SK-N-SH treated with all-trans-retinoic acid at 6 μM for 48 hours (cell line): Measurements from ENCODE around the gene EHD1.

Source experiments
- ATAC-seq: fragments of 200-7000 bp; cut with Tn5 transposase; 3 replicates; pipeline ENCODE4 v1.9.1; 2020; ENCODE audit warnings: mild to moderate bottlenecking, moderate library complexity
- ARNTL ChIP-seq: fragments of 450-650 bp; formaldehyde crosslinking; IDR thresholded peaks from 2 replicates; pipeline ENCODE4 v1.5.0; 2020; ENCODE audit warnings: low read depth, mild to moderate bottlenecking, moderate library complexity, borderline replicate concordance
- BACH2 ChIP-seq: fragments of 250-450 bp; sonication (Bioruptor Pico); IDR thresholded peaks from 2 replicates; pipeline ENCODE4 v1.9.0; 2021; ENCODE audit warnings: mild to moderate bottlenecking, borderline replicate concordance
- CSDC2 ChIP-seq: fragments of 250-450 bp; sonication (Bioruptor Pico); IDR thresholded peaks from 2 replicates; pipeline ENCODE4 v1.5.0; 2020; ENCODE audit warnings: mild to moderate bottlenecking, moderate library complexity
- CSRNP3 ChIP-seq: fragments of 250-450 bp; sonication (Bioruptor Pico); IDR thresholded peaks from 2 replicates; pipeline ENCODE4 v1.5.1; 2021; ENCODE audit warnings: mild to moderate bottlenecking, moderate library complexity
- ESRRG ChIP-seq: fragments of 250-450 bp; sonication (Bioruptor Pico); IDR thresholded peaks from 2 replicates; pipeline ENCODE4 v1.6.1; 2021; ENCODE audit warnings: mild to moderate bottlenecking
- GLIS3 ChIP-seq: fragments of 250-450 bp; sonication (Bioruptor Pico); IDR thresholded peaks from 2 replicates; pipeline ENCODE4 v1.5.0; 2020; ENCODE audit warnings: mild to moderate bottlenecking, moderate library complexity
- ISL1 ChIP-seq: fragments of 250-450 bp; sonication (Bioruptor Pico); IDR thresholded peaks from 2 replicates; pipeline ENCODE4 v2.1.2; 2022; ENCODE audit warnings: mild to moderate bottlenecking, moderate library complexity
- OSR1 ChIP-seq: fragments of 250-450 bp; sonication (Bioruptor Pico); IDR thresholded peaks from 2 replicates; pipeline ENCODE4 v1.8.0; 2022; ENCODE audit warnings: moderate library complexity, mild to moderate bottlenecking, inconsistent platforms
- PPARA ChIP-seq: fragments of 250-450 bp; sonication (Bioruptor Pico); IDR thresholded peaks from 2 replicates; pipeline ENCODE4 v1.5.0; 2020; ENCODE audit warnings: mild to moderate bottlenecking, borderline replicate concordance
- SNAI2 ChIP-seq: fragments of 250-450 bp; sonication (Bioruptor Pico); IDR thresholded peaks from 2 replicates; pipeline ENCODE4 v1.5.0; 2020; ENCODE audit warnings: mild to moderate bottlenecking, moderate library complexity
- TCF4 ChIP-seq: fragments of 250-450 bp; sonication (Bioruptor Pico); IDR thresholded peaks from 2 replicates; pipeline ENCODE4 v1.8.0; 2021; ENCODE audit warnings: mild to moderate bottlenecking, moderate library complexity, borderline replicate concordance
- TOX ChIP-seq: fragments of 250-450 bp; sonication (Bioruptor Pico); IDR thresholded peaks from 2 replicates; pipeline ENCODE4 v1.8.0; 2021; ENCODE audit warnings: mild to moderate bottlenecking, moderate library complexity, borderline replicate concordance
- TSHZ2 ChIP-seq: fragments of 250-450 bp; sonication (Bioruptor Pico); IDR thresholded peaks from 2 replicates; pipeline ENCODE4 v1.5.0; 2020; ENCODE audit warnings: mild to moderate bottlenecking, moderate library complexity
- ZFP3 ChIP-seq: fragments of 250-450 bp; sonication (Bioruptor Pico); IDR thresholded peaks from 2 replicates; pipeline ENCODE4 v1.5.0; 2020; ENCODE audit warnings: mild to moderate bottlenecking, moderate library complexity
- ZFP30 ChIP-seq: fragments of 450-650 bp; formaldehyde crosslinking; IDR thresholded peaks from 2 replicates; pipeline ENCODE4 v1.5.0; 2022; ENCODE audit warnings: mild to moderate bottlenecking, moderate library complexity
- ZNF565 ChIP-seq: fragments of 450-650 bp; formaldehyde crosslinking; conservative IDR thresholded peaks from 2 replicates; pipeline ENCODE4 v1.5.0; 2020; ENCODE audit warnings: low read depth, mild to moderate bottlenecking, moderate library complexity
- ZNF8 ChIP-seq: fragments of 450-650 bp; formaldehyde crosslinking; IDR thresholded peaks from 2 replicates; pipeline ENCODE4 v1.5.0; 2020; ENCODE audit warnings: mild to moderate bottlenecking, moderate library complexity
- TF ChIP-seq, protein P1 (sequence below): fragments of 250-450 bp; sonication (Bioruptor Pico); IDR thresholded peaks from 2 replicates; pipeline ENCODE4 v1.8.0; 2020; ENCODE audit warnings: mild to moderate bottlenecking, moderate library complexity, borderline replicate concordance
- TF ChIP-seq, protein P2 (sequence below): fragments of 250-450 bp; sonication (Bioruptor Pico); IDR thresholded peaks from 2 replicates; pipeline ENCODE4 v1.8.0; 2021; ENCODE audit warnings: low read depth, mild to moderate bottlenecking, moderate library complexity, borderline replicate concordance
- TF ChIP-seq, protein P3 (sequence below): fragments of 250-450 bp; sonication (Bioruptor Pico); IDR thresholded peaks from 2 replicates; pipeline ENCODE4 v1.5.1; 2020; ENCODE audit warnings: low read depth, mild to moderate bottlenecking, moderate library complexity

The EHD1 gene

DNA sequence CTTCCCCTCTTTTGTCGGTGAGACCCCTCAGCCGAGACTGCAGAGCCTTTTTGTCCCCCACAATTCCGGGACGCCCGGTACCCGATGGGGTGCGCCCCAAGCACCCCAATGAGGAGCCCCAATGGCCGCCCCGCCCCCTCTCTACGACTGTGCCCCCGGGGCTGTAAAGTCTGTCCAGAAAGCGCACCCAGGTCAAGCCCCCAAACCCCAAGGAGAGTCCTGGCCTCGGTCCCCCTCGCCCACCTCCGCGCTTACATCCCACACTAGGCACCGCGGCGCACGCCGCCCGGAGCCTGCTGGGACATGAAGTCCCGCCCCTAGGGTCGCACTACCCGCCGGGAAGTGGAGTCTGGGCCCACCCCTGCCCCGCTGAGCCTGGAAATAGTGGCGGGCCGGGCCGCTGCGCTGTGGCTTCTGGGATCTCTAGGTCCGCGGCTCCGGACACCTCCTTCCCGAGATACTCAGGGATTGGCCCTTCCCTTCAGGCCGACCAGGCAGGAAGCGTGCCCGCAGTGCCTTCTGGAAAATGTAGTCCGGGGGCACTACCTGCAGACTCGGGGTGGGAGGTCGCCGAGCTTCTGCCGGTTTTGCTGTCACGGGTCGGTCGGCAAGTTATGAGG, 68.0 kb downstream of the EHD1 start, which contains the start of gene MEN1:
TSS of gene MEN1 (minus strand) at position 281 of the 620 bp plus-strand sequence. CDS start 442 bp downstream, outside the sequence.
- peak; percentile 100 for ATAC-seq
- TF ChIP-seq ZFP3 (CRISPR knock-in tag) (no peak), PPARA (CRISPR knock-in tag) (no peak), CSDC2 (no peak), TSHZ2 (CRISPR knock-in tag) (no peak), GLIS3 (CRISPR knock-in tag) (no peak), ZNF8 (CRISPR knock-in tag) (no peak), TCF4 (CRISPR knock-in tag) (no peak), ZNF565 (CRISPR knock-in tag) (no peak), BACH2 (CRISPR knock-in tag) (no peak), ARNTL (CRISPR knock-in tag) (no peak), SNAI2 (CRISPR knock-in tag) (no peak), OSR1 (CRISPR knock-in tag) (no peak), CSRNP3 (CRISPR knock-in tag) (no peak), ISL1 (CRISPR knock-in tag) (no peak)
- TF ChIP-seq, protein P1, sequence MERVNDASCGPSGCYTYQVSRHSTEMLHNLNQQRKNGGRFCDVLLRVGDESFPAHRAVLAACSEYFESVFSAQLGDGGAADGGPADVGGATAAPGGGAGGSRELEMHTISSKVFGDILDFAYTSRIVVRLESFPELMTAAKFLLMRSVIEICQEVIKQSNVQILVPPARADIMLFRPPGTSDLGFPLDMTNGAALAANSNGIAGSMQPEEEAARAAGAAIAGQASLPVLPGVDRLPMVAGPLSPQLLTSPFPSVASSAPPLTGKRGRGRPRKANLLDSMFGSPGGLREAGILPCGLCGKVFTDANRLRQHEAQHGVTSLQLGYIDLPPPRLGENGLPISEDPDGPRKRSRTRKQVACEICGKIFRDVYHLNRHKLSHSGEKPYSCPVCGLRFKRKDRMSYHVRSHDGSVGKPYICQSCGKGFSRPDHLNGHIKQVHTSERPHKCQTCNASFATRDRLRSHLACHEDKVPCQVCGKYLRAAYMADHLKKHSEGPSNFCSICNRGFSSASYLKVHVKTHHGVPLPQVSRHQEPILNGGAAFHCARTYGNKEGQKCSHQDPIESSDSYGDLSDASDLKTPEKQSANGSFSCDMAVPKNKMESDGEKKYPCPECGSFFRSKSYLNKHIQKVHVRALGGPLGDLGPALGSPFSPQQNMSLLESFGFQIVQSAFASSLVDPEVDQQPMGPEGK (CRISPR knock-in tag), result no peak
- TF ChIP-seq, all 23 proteins: peak for 0

DNA sequence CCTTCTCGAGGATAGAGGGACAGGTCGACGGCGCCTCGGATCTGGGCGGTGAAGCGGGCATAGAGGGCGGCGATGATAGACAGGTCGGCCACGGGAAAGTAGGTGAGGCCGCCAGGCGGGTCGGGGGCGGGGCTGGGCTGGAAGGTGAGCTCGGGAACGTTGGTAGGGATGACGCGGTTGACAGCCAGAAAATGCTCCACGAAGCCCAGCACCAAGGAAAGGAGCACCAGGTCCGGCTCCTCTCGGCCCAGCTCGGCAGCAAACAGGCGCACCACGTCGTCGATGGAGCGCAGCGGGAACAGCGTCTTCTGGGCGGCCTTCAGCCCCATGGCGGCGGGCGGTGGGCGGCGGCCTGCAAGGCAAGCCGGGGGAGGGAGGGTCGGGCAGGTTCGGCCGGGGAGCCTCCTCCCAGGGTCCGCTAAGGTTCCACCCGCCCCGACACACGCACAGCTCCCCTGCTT, 68.6 kb downstream of the EHD1 start:
- TF ChIP-seq ZFP3 (CRISPR knock-in tag) (no peak), ZFP30 (no peak), OSR1 (CRISPR knock-in tag) (no peak)
- ATAC-seq, result peak; percentile 28

GRCh38 chr11:64805481-64805880, 72.9 kb downstream of the EHD1 start:
- TF ChIP-seq ZFP30 (no peak), BACH2 (CRISPR knock-in tag) (no peak), PPARA (CRISPR knock-in tag) (no peak), TCF4 (CRISPR knock-in tag) (no peak), CSRNP3 (CRISPR knock-in tag) (no peak), ZNF565 (CRISPR knock-in tag) (no peak), ZFP3 (CRISPR knock-in tag) (no peak), ISL1 (CRISPR knock-in tag) (no peak), ARNTL (CRISPR knock-in tag) (no peak), TOX (CRISPR knock-in tag) (no peak), OSR1 (CRISPR knock-in tag) (no peak), SNAI2 (CRISPR knock-in tag) (no peak), TSHZ2 (CRISPR knock-in tag) (no peak), ESRRG (CRISPR knock-in tag) (no peak)
- TF ChIP-seq, protein P2, sequence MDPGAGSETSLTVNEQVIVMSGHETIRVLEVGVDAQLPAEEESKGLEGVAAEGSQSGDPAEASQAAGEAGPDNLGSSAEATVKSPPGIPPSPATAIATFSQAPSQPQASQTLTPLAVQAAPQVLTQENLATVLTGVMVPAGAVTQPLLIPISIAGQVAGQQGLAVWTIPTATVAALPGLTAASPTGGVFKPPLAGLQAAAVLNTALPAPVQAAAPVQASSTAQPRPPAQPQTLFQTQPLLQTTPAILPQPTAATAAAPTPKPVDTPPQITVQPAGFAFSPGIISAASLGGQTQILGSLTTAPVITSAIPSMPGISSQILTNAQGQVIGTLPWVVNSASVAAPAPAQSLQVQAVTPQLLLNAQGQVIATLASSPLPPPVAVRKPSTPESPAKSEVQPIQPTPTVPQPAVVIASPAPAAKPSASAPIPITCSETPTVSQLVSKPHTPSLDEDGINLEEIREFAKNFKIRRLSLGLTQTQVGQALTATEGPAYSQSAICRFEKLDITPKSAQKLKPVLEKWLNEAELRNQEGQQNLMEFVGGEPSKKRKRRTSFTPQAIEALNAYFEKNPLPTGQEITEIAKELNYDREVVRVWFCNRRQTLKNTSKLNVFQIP (CRISPR knock-in tag), result no peak
- TF ChIP-seq, protein P3, sequence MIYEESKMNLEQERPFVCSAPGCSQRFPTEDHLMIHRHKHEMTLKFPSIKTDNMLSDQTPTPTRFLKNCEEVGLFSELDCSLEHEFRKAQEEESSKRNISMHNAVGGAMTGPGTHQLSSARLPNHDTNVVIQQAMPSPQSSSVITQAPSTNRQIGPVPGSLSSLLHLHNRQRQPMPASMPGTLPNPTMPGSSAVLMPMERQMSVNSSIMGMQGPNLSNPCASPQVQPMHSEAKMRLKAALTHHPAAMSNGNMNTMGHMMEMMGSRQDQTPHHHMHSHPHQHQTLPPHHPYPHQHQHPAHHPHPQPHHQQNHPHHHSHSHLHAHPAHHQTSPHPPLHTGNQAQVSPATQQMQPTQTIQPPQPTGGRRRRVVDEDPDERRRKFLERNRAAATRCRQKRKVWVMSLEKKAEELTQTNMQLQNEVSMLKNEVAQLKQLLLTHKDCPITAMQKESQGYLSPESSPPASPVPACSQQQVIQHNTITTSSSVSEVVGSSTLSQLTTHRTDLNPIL (CRISPR knock-in tag), result no peak
- no peak for ATAC-seq
